HG03378 (cell line): Measurements from ENCODE around the gene DMPK.
"Not testable (repeated sequence)": the region's sequence is repeated elsewhere in the genome, so short reads cannot be mapped to it uniquely, and the experiment has no call there.

Experiments used
- ATAC-seq: cut with Tn5 transposase; IDR thresholded peaks from one replicate; pipeline ENCODE4 v1.9.1; 2021; ENCODE audit warnings: mild to moderate bottlenecking, moderate library complexity; ENCODE audit not compliant: unreplicated experiment

Gene DMPK

DNA sequence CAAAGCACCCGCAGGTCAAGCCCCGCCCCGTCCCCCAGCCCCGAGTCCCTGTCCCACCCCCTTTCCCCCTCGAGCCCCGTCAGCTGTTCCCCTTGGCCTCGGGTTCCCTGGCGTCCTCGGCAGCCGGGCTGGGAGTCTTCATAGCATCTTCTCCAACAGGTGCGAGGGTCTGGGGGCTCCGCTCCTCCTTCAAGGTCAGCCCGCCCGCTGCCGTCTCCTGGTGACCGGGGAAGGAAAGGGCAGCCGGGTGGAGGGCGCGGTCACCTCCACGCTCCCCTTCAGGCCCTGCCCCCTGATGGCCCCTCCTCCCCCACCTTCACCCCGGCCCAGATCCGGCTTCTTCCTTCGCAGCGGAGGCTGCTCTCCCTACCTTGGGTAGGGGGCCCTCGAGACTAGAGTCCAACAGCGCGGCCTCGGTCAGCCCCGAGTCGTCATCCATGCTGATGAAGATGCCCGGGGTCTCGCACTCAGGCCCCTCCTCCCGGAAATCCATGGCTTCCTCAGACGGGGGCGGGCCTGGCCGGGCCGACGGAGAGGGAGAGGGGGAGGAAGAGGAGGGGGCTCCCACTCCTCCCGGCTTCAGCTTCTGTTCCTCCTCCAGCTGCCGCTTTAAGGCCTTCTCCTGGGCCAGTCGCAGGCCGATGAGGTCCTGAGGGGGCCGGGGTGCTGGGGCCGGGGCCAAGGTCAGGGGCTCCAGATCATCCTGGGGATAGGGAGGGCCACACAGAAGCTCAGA, 33.4 kb upstream of the DMPK start:
- no peak for ATAC-seq

DNA sequence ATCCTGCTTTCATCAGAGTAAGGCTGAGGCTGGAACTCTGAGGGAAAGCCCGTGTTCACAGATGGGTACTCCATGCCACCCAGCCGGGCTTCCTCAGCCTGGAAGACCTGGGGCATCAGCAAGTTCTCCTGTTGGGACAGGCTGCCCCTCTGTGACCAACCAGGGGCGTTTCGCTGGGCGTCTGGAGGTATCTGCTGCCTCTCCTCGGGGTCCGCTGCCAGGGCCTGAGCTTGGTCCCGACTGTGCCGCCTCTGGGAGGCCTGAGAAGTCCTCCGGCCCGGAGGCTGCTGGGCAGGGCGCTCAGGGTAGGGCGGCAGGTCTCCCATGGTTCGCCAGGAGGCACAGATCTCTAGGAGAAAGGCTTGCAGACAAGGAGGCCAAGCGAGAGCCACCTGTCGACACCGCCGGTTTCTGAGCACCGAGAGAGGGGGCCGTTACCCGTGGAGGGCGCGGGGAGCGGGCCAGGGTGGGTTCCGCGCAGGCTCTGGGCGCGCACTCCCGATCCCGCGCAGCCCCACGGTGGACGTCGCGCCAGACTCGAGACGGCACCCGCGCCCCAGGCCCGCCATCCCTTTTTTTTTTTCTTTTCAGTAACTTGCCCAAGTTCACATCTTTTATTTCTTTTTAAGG, 32.7 kb upstream of the DMPK start, which contains the start of gene RSPH6A:
TSS of gene RSPH6A (minus strand) at position 458 of the 630 bp plus-strand sequence. CDS start at position 326, 132 bp downstream.
- no peak for ATAC-seq

- no peak for ATAC-seq
These were observed 32.0 kb upstream of the DMPK start for GRCh38 chr19:45814166-45814780.

GRCh38 chr19:45812297-45812696, 30.0 kb upstream of the DMPK start:
- ATAC-seq = no peak

DNA sequence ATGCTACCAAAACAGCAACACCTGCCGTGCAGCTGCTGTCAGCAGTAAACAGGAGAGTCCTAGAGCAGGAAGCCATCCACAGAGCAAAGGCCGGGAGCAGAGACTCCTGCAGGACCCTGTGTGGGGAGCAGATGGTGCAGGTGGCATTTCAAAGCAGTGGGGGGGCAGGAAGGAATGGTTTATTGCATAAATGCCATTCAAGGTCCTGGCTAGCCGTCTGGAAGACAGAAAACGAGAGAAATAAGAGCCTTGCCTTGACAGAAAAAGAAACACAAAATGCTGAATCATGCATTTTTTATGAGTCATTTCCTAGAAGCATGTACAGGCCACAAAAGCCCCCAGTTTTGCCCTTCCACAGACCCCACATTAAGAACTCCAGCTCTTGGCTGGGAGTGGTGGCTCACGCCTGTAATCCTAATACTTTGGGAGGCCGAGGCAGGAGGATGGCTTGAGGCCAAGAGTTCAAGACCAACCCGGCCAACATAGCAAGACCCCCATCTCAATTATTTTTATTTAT, 27.4 kb upstream of the DMPK start:
- ATAC-seq = no peak

DNA sequence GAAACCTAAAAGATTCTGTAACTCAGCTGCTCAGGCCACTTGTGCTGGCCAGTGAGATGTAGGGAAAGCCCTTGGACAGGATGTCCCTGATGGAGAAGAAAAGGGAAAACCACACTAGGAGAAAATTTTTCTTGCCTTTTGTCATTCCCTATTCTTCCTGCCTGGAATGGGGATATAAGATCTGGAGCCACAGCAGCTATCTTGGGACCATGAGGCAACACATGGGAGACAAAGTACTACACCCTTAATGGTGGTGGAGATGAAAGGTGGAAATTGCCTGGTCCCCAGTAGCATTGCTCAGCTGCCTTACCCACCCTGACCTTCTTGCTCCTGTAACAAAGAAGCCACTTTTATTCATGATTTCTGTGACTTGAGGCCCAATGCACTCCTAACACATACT, 23.4 kb upstream of the DMPK start:
- ATAC-seq = no peak

GRCh38 chr19:45804959-45805230, 22.6 kb upstream of the DMPK start:
- ATAC-seq = no peak

DNA sequence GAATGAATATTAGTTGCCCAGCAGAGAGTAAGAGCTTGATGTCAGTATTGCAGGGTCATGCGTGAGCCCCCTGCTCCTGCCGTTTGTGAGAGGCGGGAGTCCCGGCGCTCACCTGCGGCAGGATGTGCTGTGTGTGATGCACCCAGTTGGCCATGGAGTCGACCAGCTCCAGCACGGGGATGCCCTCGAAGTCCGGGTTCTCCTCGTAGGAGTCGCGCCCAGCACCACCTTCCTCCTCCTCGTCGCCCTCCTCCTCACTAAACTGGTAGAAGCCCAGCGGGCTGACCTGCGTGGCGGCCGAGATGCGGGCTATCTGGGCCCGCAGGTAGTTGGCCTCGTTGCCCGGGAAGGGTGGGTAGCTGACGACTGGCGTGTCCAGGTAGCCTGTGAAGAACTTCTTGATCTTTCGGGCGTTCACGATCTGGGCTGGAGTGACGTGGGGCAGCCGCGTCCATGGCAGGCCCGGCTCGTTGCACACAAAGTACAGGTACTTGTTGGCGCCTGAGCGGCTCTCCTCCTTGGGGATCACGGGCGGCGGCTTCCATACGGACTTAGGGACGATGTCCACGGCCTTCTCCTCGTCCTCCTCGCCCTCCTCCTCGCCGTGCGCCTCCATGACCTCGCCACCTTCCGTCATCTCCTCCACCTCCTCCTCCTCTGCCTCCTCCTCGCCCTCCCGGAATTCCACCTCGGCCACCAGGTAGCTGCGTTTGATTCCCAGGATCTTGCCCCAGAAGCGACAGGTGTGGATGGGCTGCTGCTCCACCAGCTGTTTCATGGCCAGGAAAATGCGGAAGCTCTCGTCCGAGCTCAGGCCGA, 22.1 kb upstream of the DMPK start:
- no peak for ATAC-seq

DNA sequence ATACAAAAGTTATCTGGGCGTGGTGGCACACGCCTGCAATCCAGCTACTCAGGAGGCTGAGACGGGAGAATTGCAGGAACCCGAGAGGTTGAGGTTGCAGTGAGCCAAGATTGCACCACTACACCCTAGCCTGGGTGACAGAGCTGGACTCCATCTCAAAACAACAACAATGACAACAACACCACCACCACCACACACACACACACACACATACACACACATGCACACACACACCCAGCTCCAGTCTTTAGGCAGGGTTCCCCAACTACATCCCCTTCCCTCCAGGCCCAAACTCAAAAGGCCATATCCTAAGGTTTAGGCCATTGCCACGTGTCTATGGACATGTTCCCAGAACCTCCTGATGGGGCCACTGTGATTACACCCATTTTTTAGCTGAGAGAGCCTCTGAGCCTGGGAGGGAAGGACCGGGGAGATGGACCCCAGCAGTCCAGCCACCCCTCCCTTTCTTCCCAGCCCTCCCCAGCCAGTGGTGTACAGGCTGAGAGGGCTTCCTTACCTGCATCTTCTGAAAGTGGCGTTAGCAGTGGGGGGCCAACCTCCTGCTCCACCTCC, 19.4 kb upstream of the DMPK start:
- no peak for ATAC-seq

- no peak for ATAC-seq
These were observed 17.8 kb upstream of the DMPK start for GRCh38 chr19:45800070-45800553.

GRCh38 chr19:45799541-45799940, 17.3 kb upstream of the DMPK start:
- not testable (repeated sequence) for ATAC-seq

DNA sequence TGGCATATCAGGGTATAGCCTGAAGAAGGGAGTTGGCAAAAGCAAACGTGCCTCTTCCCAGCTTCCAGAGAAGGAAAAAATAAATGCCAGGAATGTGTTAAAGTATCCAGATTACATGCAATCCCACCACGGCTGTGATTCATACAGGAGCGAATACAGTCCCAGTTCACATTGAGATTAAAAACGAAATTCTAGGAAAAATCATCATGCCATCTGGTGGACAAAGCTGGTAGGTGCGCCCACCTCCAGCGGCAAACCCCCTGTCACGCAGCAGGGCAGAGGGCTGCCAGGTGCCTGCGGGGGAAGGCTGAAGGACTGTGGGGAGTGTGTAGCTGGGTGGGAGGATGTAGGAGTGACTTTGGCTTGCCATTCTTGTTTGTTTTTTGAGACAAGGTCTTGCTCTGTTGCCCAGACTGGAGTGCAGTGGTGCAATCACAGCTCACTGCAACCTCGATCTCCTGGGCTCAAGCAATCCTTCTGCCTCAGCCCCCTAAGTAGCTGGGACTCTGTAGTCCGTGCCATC, 16.8 kb upstream of the DMPK start:
- no peak for ATAC-seq

- no peak for ATAC-seq
These were observed 12.3 kb upstream of the DMPK start for GRCh38 chr19:45794627-45795026.

- ATAC-seq = no peak
These were observed 11.6 kb upstream of the DMPK start for GRCh38 chr19:45793876-45794275.

GRCh38 chr19:45793178-45793564, 10.9 kb upstream of the DMPK start:
- no peak for ATAC-seq

- ATAC-seq = peak; percentile 69
These were observed 10.3 kb upstream of the DMPK start, which contains the start of gene DMWD for GRCh38 chr19:45792470-45793177. Gene DMWD (minus strand): TSS chr19:45792845. CDS start chr19:45792756, 89 bp downstream.

DNA sequence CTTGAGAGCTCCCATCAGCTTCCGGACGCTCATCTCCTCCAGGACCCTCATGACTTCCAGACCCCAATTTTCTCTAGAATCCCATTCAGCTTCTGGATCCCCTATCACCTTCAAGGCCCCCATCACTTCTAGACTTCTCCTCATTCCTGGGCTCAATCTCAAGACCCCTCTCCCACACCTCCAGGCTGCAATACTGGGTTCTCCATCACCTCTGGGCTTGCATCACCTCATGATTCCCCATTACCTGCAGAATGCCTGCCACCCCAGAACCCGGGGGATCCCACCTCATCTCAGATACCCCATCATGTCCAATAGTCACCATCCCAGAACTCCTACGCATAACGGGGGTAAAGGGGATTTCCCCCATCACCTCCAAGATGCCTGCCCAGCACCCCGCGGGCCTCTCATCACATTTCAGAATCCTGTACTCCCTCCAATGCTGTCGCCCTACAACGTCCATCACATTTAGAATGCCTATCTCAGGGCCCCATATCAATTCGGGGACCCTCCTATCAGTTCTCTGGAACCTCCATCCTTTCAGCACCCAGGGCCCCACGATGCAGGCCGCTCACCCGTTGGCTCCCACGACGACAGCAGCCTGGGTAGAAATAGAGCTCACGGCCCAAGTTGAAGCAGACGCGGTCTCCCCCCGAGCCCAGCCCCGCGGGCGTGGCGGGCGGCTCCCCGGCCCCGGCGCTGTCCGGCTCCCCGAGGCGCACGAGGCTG, 9.6 kb upstream of the DMPK start:
- ATAC-seq = no peak

DNA sequence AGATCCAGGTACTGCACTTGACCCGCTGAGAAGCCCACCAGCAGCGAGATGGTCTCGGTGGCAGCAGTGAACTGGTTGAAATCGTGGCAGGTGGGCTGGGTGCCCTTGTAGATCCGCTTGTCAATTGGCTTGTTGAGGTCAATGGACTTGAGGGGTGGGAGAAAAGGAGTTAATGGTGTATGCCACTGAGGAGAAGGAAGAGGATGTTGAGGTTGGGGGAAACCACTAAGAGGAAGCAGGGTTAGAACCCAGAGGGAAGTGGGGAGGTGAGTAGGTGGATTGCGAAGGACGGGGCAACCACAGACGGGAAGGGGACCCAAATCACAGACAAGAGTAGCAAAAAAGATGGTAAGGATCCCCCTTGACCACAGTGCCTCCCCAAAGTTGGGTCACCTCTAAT, 8.7 kb upstream of the DMPK start:
- no peak for ATAC-seq
